GM23338 (cell line): ENCODE data around the gene RPS6KA4. TPM values are rescaled to one million over a fixed set of nuclear protein-coding genes. Genes with fewer than 3 reads are reported as not detected.

Source experiments
- ATAC-seq: fragments of 200-7000 bp; cut with Tn5 transposase; 3 replicates; pipeline ENCODE4 v1.9.1; 2020
- DNase-seq: peaks from one replicate; pipeline ENCODE4 v3.0.0-alpha.2; 2015; ENCODE audit warnings: low spot score
- H2AFZ ChIP-seq: fragments of 200-600 bp; sonication (generic); 2 replicates; pipeline ENCODE4 v1.8.0; 2016; ENCODE audit warnings: antibody characterized with exemption, mild to moderate bottlenecking, moderate library complexity
- H3F3A ChIP-seq: fragments of 200-600 bp; sonication (generic); replicated peaks from 2 replicates; pipeline ENCODE4 v1.8.0; 2017; ENCODE audit warnings: antibody characterized with exemption, mixed run types, low read depth
- H3K27ac ChIP-seq: fragments of 200-600 bp; sonication (generic); 2 replicates; pipeline ENCODE4 v1.6.1; 2016; ENCODE audit warnings: low read depth
- H3K27me3 ChIP-seq: fragments of 200-600 bp; sonication (generic); 2 replicates; pipeline ENCODE4 v1.8.0; 2016; ENCODE audit warnings: mild to moderate bottlenecking, mixed run types, moderate library complexity; ENCODE audit not compliant: insufficient read depth
- H3K36me3 ChIP-seq: fragments of 200-600 bp; sonication (generic); 2 replicates; pipeline ENCODE4 v1.8.0; 2016; ENCODE audit warnings: mild to moderate bottlenecking; ENCODE audit not compliant: insufficient read depth
- H3K4me1 ChIP-seq: fragments of 200-600 bp; sonication (generic); 2 replicates; pipeline ENCODE4 v1.8.0; 2016; ENCODE audit warnings: mild to moderate bottlenecking, moderate library complexity; ENCODE audit not compliant: insufficient read depth
- H3K4me2 ChIP-seq: fragments of 200-600 bp; sonication (generic); 2 replicates; pipeline ENCODE4 v1.7.1; 2017; ENCODE audit warnings: mixed run types
- H3K4me3 ChIP-seq: fragments of 200-600 bp; sonication (generic); 2 replicates; pipeline ENCODE4 v1.6.1; 2016; ENCODE audit warnings: mixed run types
- H3K79me2 ChIP-seq: fragments of 200-600 bp; sonication (generic); replicated peaks from 2 replicates; pipeline ENCODE4 v1.8.0; 2017; ENCODE audit warnings: mild to moderate bottlenecking; ENCODE audit not compliant: insufficient read depth
- H3K9me2 ChIP-seq: fragments of 200-600 bp; sonication (generic); 2 replicates; pipeline ENCODE4 v1.8.0; 2017; ENCODE audit not compliant: insufficient read depth
- H4K20me1 ChIP-seq: fragments of 200-600 bp; sonication (generic); replicated peaks from 2 replicates; pipeline ENCODE4 v1.8.0; 2017; ENCODE audit warnings: mild to moderate bottlenecking; ENCODE audit not compliant: insufficient read depth
- H3K27ac Mint-ChIP-seq: 2 replicates; pipeline ENCODE4 v1.8.0; 2020; ENCODE audit warnings: inconsistent platforms, mild to moderate bottlenecking, moderate library complexity, mixed read lengths
- H3K27me3 Mint-ChIP-seq: 3 replicates; pipeline ENCODE4 v1.8.0; 2022; ENCODE audit warnings: low read depth, mild to moderate bottlenecking, moderate library complexity, mixed read lengths, inconsistent platforms; ENCODE audit not compliant: insufficient read depth, poor library complexity
- H3K36me3 Mint-ChIP-seq: 3 replicates; pipeline ENCODE4 v1.8.0; 2021; ENCODE audit warnings: low read depth, mild to moderate bottlenecking, inconsistent platforms, moderate library complexity, mixed read lengths
- H3K4me1 Mint-ChIP-seq: 3 replicates; pipeline ENCODE4 v1.8.0; 2020; ENCODE audit warnings: mild to moderate bottlenecking, inconsistent platforms, mixed read lengths
- H3K4me3 Mint-ChIP-seq: 3 replicates; pipeline ENCODE4 v1.8.0; 2021; ENCODE audit warnings: moderate library complexity, mild to moderate bottlenecking, inconsistent platforms, mixed read lengths
- H3K9me3 Mint-ChIP-seq: 3 replicates; pipeline ENCODE4 v1.8.0; 2020; ENCODE audit warnings: moderate library complexity, mild to moderate bottlenecking, inconsistent platforms, mixed read lengths
- CREB1 ChIP-seq: fragments of 250-450 bp; sonication (Bioruptor Pico); IDR thresholded peaks from 2 replicates; pipeline ENCODE4 v1.5.0; 2020; ENCODE audit warnings: low read depth, mild to moderate bottlenecking, moderate library complexity
- EZH2 ChIP-seq: fragments of 200-600 bp; sonication (generic); IDR thresholded peaks from one replicate; pipeline ENCODE4 v1.8.0; 2017; ENCODE audit warnings: antibody characterized with exemption, mild to moderate bottlenecking, low read depth; ENCODE audit not compliant: unreplicated experiment
- EZH2phosphoT487 ChIP-seq: fragments of 200-600 bp; sonication (generic); IDR thresholded peaks from one replicate; pipeline ENCODE4 v1.8.1; 2018; ENCODE audit warnings: antibody characterized with exemption; ENCODE audit not compliant: unreplicated experiment
- JUNB ChIP-seq: IDR thresholded peaks from one replicate; pipeline ENCODE4 v1.6.1; 2016; ENCODE audit warnings: antibody characterized with exemption; ENCODE audit not compliant: unreplicated experiment
- NANOG ChIP-seq: IDR thresholded peaks from 2 replicates; pipeline ENCODE4 v1.6.1; 2016; ENCODE audit warnings: antibody characterized with exemption, borderline replicate concordance
- POLR2AphosphoS5 ChIP-seq: IDR thresholded peaks from 2 replicates; pipeline ENCODE4 v1.6.1; 2016; ENCODE audit warnings: antibody characterized with exemption, low read depth
- STAT1 ChIP-seq: IDR thresholded peaks from one replicate; pipeline ENCODE4 v1.6.1; 2016; ENCODE audit warnings: antibody characterized with exemption; ENCODE audit not compliant: unreplicated experiment
- ZNF114 ChIP-seq: fragments of 250-450 bp; sonication (Bioruptor Pico); IDR thresholded peaks from 2 replicates; pipeline ENCODE4 v1.5.0; 2020; ENCODE audit warnings: mild to moderate bottlenecking, moderate library complexity
- ZNF331 ChIP-seq: fragments of 250-450 bp; sonication (Bioruptor Pico); IDR thresholded peaks from 2 replicates; pipeline ENCODE4 v1.5.0; 2020; ENCODE audit warnings: low read depth, mild to moderate bottlenecking, moderate library complexity
- polyA plus RNA-seq: library from polyadenylated mRNA; unstranded; fragments of >200 nt; fragmentation: Nextera tagmentation; extraction: Ambion mirVana; gene quantifications from 2 replicates; pipeline ENCODE4 v1.2.1, GENCODE V29; 2016
- total RNA-seq: library from RNA; depleted of rRNA; stranded (reverse); fragments of >200 nt; shearing (Covaris generic); gene quantifications from 2 replicates; pipeline ENCODE4 v1.2.3, GENCODE V29; 2014
- TF ChIP-seq, protein P1 (sequence below), 2 experiments: fragments of 200-600 bp in 1 of 2; sonication (generic) in 1 of 2; conservative IDR thresholded peaks; 2 replicates each; pipeline versions ENCODE4 v1.5.1 to v1.6.1; 2016 to 2017; ENCODE audit warnings: antibody characterized with exemption in 2 of 2, low read depth in 2 of 2, mild to moderate bottlenecking in 2 of 2, moderate library complexity in 1 of 2
- TF ChIP-seq, protein P2 (sequence below): IDR thresholded peaks from one replicate; pipeline ENCODE4 v1.6.1; 2018; ENCODE audit warnings: antibody characterized with exemption; ENCODE audit not compliant: unreplicated experiment
- TF ChIP-seq, protein P3 (sequence below): IDR thresholded peaks from 2 replicates; pipeline ENCODE4 v1.6.1; 2016; ENCODE audit warnings: antibody characterized with exemption
- TF ChIP-seq, protein P4 (sequence below): fragments of 250-450 bp; sonication (Bioruptor Pico); IDR thresholded peaks from 2 replicates; pipeline ENCODE4 v1.5.0; 2020; ENCODE audit warnings: mild to moderate bottlenecking, moderate library complexity

Gene RPS6KA4
- total and polyA plus RNA-seq, 2 experiments from 2014 or later = 3.5 to 19.9 TPM

DNA sequence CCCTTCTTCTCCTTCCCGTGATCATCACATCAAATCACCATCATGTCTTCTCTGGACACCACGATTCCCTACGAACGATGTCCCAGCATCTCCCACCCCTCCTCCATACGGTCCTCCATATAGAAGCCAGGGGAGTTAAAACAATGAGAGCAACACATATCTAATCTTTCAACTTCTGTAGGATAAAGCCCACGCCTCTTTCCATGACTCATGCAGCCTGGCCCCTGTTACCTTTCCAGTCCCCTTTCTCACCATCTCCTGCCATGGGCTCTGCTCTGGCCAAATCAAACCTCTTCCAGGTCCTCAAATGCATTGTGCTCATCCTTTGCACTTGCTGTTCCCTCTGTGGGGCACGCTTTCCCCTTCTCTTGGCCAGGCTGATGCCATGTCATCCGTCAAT lies 23.6 kb downstream of the RPS6KA4 start:
- Mint-ChIP-seq H3K4me1 (peaks cover 3% of the 10 kb centered on the region), H3K27ac (no peak overlapping the region), H3K9me3 (no peaks in the 10 kb centered on the region), H3K27me3 (peaks cover 3% of the 10 kb centered on the region), H3K36me3 (no peaks in the 10 kb centered on the region), H3K4me3 (no peak overlapping the region)
- no peaks in the 10 kb centered on the region for H3K36me3 ChIP-seq
- TF ChIP-seq, protein P1, sequence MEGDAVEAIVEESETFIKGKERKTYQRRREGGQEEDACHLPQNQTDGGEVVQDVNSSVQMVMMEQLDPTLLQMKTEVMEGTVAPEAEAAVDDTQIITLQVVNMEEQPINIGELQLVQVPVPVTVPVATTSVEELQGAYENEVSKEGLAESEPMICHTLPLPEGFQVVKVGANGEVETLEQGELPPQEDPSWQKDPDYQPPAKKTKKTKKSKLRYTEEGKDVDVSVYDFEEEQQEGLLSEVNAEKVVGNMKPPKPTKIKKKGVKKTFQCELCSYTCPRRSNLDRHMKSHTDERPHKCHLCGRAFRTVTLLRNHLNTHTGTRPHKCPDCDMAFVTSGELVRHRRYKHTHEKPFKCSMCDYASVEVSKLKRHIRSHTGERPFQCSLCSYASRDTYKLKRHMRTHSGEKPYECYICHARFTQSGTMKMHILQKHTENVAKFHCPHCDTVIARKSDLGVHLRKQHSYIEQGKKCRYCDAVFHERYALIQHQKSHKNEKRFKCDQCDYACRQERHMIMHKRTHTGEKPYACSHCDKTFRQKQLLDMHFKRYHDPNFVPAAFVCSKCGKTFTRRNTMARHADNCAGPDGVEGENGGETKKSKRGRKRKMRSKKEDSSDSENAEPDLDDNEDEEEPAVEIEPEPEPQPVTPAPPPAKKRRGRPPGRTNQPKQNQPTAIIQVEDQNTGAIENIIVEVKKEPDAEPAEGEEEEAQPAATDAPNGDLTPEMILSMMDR (conservative IDR thresholded peaks at IDR 0.05; ENCODE audit: low read depth in 2 of 2) = no peak
- TF ChIP-seq EZH2phosphoT487 (no peak), CREB1 (CRISPR knock-in tag) (no peak), NANOG (no peak), ZNF114 (CRISPR knock-in tag) (no peak), ZNF331 (no peak), EZH2 (no peak), STAT1 (no peak), POLR2AphosphoS5 (no peak), JUNB (no peak)
- TF ChIP-seq, protein P2, sequence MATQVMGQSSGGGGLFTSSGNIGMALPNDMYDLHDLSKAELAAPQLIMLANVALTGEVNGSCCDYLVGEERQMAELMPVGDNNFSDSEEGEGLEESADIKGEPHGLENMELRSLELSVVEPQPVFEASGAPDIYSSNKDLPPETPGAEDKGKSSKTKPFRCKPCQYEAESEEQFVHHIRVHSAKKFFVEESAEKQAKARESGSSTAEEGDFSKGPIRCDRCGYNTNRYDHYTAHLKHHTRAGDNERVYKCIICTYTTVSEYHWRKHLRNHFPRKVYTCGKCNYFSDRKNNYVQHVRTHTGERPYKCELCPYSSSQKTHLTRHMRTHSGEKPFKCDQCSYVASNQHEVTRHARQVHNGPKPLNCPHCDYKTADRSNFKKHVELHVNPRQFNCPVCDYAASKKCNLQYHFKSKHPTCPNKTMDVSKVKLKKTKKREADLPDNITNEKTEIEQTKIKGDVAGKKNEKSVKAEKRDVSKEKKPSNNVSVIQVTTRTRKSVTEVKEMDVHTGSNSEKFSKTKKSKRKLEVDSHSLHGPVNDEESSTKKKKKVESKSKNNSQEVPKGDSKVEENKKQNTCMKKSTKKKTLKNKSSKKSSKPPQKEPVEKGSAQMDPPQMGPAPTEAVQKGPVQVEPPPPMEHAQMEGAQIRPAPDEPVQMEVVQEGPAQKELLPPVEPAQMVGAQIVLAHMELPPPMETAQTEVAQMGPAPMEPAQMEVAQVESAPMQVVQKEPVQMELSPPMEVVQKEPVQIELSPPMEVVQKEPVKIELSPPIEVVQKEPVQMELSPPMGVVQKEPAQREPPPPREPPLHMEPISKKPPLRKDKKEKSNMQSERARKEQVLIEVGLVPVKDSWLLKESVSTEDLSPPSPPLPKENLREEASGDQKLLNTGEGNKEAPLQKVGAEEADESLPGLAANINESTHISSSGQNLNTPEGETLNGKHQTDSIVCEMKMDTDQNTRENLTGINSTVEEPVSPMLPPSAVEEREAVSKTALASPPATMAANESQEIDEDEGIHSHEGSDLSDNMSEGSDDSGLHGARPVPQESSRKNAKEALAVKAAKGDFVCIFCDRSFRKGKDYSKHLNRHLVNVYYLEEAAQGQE = no peak
- TF ChIP-seq, protein P3, sequence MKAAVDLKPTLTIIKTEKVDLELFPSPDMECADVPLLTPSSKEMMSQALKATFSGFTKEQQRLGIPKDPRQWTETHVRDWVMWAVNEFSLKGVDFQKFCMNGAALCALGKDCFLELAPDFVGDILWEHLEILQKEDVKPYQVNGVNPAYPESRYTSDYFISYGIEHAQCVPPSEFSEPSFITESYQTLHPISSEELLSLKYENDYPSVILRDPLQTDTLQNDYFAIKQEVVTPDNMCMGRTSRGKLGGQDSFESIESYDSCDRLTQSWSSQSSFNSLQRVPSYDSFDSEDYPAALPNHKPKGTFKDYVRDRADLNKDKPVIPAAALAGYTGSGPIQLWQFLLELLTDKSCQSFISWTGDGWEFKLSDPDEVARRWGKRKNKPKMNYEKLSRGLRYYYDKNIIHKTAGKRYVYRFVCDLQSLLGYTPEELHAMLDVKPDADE = no peak
- TF ChIP-seq, protein P4, sequence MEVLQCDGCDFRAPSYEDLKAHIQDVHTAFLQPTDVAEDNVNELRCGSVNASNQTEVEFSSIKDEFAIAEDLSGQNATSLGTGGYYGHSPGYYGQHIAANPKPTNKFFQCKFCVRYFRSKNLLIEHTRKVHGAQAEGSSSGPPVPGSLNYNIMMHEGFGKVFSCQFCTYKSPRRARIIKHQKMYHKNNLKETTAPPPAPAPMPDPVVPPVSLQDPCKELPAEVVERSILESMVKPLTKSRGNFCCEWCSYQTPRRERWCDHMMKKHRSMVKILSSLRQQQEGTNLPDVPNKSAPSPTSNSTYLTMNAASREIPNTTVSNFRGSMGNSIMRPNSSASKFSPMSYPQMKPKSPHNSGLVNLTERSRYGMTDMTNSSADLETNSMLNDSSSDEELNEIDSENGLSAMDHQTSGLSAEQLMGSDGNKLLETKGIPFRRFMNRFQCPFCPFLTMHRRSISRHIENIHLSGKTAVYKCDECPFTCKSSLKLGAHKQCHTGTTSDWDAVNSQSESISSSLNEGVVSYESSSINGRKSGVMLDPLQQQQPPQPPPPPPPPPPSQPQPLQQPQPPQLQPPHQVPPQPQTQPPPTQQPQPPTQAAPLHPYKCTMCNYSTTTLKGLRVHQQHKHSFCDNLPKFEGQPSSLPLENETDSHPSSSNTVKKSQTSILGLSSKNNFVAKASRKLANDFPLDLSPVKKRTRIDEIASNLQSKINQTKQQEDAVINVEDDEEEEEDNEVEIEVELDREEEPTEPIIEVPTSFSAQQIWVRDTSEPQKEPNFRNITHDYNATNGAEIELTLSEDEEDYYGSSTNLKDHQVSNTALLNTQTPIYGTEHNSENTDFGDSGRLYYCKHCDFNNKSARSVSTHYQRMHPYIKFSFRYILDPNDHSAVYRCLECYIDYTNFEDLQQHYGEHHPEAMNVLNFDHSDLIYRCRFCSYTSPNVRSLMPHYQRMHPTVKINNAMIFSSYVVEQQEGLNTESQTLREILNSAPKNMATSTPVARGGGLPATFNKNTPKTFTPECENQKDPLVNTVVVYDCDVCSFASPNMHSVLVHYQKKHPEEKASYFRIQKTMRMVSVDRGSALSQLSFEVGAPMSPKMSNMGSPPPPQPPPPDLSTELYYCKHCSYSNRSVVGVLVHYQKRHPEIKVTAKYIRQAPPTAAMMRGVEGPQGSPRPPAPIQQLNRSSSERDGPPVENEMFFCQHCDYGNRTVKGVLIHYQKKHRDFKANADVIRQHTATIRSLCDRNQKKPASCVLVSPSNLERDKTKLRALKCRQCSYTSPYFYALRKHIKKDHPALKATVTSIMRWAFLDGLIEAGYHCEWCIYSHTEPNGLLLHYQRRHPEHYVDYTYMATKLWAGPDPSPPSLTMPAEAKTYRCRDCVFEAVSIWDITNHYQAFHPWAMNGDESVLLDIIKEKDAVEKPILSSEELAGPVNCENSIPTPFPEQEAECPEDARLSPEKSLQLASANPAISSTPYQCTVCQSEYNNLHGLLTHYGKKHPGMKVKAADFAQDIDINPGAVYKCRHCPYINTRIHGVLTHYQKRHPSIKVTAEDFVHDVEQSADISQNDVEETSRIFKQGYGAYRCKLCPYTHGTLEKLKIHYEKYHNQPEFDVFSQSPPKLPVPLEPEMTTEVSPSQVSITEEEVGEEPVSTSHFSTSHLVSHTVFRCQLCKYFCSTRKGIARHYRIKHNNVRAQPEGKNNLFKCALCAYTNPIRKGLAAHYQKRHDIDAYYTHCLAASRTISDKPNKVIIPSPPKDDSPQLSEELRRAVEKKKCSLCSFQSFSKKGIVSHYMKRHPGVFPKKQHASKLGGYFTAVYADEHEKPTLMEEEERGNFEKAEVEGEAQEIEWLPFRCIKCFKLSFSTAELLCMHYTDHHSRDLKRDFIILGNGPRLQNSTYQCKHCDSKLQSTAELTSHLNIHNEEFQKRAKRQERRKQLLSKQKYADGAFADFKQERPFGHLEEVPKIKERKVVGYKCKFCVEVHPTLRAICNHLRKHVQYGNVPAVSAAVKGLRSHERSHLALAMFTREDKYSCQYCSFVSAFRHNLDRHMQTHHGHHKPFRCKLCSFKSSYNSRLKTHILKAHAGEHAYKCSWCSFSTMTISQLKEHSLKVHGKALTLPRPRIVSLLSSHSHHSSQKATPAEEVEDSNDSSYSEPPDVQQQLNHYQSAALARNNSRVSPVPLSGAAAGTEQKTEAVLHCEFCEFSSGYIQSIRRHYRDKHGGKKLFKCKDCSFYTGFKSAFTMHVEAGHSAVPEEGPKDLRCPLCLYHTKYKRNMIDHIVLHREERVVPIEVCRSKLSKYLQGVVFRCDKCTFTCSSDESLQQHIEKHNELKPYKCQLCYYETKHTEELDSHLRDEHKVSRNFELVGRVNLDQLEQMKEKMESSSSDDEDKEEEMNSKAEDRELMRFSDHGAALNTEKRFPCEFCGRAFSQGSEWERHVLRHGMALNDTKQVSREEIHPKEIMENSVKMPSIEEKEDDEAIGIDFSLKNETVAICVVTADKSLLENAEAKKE (CRISPR knock-in tag) = no peak
- H3K27ac ChIP-seq = no peak overlapping the region
- ATAC-seq (no peak), DNase-seq (no peak)
- H3F3A ChIP-seq = peaks cover 12% of the 10 kb centered on the region; the same call in 1 of the 2 replicates
- no peaks in the 10 kb centered on the region for H3K4me1 ChIP-seq
- no peaks in the 10 kb centered on the region for H3K9me2 ChIP-seq
- no peak overlapping the region for H2AFZ ChIP-seq
- H3K4me3 ChIP-seq = no peak overlapping the region
- H4K20me1 ChIP-seq = no peaks in the 10 kb centered on the region
- H3K27me3 ChIP-seq = no peaks in the 10 kb centered on the region
- H3K4me2 ChIP-seq = no peak overlapping the region
- H3K79me2 ChIP-seq = no peaks in the 10 kb centered on the region
